AG10803 (cell line): ENCODE measurements around the gene AURKAIP1.
A peak's percentile ranks its signal among the peaks of the same experiment; 100 is the strongest.

Experiments
- DNase-seq: peaks from one replicate; pipeline ENCODE4 v3.0.0; 2010; ENCODE audit warnings: low read depth
- H3K4me3 ChIP-seq: 2 replicates; pipeline ENCODE4 v1.5.1; 2011; ENCODE audit warnings: mild to moderate bottlenecking, low read length, control low read depth
- TF ChIP-seq, protein P1 (sequence below): conservative IDR thresholded peaks from 2 replicates; pipeline ENCODE4 v1.5.1; 2011; ENCODE audit warnings: mild to moderate bottlenecking, low read length, control low read depth, inconsistent platforms

The AURKAIP1 gene

GRCh38 chr1:1376551-1377226 is 1.7 kb upstream of the AURKAIP1 start:
- TF ChIP-seq, protein P1, sequence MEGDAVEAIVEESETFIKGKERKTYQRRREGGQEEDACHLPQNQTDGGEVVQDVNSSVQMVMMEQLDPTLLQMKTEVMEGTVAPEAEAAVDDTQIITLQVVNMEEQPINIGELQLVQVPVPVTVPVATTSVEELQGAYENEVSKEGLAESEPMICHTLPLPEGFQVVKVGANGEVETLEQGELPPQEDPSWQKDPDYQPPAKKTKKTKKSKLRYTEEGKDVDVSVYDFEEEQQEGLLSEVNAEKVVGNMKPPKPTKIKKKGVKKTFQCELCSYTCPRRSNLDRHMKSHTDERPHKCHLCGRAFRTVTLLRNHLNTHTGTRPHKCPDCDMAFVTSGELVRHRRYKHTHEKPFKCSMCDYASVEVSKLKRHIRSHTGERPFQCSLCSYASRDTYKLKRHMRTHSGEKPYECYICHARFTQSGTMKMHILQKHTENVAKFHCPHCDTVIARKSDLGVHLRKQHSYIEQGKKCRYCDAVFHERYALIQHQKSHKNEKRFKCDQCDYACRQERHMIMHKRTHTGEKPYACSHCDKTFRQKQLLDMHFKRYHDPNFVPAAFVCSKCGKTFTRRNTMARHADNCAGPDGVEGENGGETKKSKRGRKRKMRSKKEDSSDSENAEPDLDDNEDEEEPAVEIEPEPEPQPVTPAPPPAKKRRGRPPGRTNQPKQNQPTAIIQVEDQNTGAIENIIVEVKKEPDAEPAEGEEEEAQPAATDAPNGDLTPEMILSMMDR: no peak
- H3K4me3 ChIP-seq: no peak overlapping the region; the same call in 1 of the 2 replicates
- no peak for DNase-seq

GRCh38 chr1:1374589-1374928 is 448 bp downstream of the AURKAIP1 start:
- TF ChIP-seq, protein P1: no peak
- DNase-seq: no peak
- H3K4me3 ChIP-seq: peak overlapping the region; percentile 87

GRCh38 chr1:1373815-1374588 is 1.0 kb downstream of the AURKAIP1 start:
- TF ChIP-seq, protein P1: no peak
- DNase-seq: no peak
- peak overlapping the region; percentile 87 for H3K4me3 ChIP-seq

DNA sequence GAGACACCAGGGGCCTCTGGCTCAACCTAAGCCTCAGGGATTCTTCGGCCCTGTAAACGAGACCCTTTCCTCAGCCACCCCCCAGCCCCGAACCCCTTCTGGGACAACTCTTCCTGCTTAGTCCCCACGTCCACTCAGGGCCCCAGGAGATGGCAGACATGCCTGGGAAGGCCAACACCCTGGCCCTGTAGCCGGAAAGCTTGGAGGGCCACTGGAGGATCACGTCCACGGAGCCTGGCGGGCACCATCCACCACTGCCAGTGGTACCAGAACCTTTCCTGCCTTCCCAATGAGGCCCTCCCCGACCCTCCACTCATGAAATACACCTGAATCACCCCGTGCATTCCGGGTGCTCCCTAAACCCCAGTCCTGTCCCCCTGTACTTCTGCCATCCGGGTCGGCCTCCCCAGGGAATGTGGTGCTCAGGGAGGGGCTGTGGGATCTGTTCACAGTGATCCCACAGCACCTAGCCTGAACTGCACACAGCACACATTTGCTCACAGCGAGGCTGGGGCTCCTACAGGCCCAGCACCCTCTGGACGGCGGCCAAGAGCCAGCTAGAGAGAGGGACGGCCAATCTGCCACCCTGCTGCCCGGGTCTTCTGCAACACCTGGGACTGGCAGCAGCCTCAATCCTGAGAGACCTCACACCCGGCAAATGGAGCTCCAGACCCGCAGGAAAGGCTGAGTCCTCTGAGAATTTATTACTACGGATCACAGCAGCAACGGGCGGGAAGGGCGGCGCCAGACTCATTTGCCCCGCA is 1.8 kb downstream of the AURKAIP1 start:
- no peak for DNase-seq
- TF ChIP-seq, protein P1: no peak
- H3K4me3 ChIP-seq: peak overlapping the region; percentile 87

DNA sequence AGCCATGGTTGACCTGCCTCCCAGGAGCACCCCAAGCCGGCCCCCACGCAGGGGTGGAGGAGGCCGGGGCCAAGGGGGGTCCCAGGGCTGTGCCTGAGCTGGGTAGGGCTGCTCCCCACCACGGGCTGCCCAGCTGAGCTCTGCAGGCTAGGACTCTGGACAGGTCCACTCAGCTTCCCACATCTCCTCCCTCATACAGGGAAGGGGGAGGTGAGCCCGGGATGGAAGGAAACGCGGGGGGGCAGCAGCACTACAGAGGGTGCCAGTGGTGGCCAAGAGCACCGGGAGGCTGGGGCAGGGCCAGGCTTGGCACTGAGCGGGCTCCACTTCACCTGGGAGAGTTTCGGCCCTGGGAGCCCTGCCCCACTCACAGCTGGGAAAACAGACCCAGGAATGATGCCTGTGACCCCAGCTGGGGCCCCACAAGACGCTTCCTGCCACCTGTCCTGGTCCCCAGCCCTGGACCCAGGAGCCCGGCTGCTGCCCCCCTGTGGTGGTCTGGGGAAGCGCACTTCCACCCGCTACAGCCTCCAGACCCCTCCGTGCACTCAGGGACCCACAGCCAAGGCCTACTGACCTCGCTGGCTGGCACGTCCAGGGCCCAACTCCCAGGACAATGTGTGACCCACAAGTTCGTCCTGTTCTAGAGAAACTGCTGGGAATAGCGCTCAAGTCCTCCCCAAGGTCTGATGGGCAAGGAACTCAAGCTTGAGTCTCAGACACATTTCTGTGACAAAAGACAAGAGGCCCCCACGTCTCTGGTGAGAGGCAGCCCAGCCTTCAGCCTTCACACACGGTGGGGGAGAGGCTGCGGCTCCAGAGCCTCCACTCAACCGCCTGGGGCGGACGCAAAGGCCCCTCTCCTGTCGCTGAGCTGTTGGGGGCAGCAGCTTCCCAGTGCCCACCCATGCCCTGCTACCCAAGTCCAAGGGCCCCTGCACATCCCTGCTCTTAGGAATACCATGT is 3.0 kb downstream of the AURKAIP1 start:
- TF ChIP-seq, protein P1: peak; percentile 74
- peak; percentile 46 for DNase-seq
- H3K4me3 ChIP-seq: peak overlapping the region; percentile 9

- TF ChIP-seq, protein P1: no peak
- peak; percentile 70 for DNase-seq
- H3K4me3 ChIP-seq: no peak overlapping the region
Observed at GRCh38 chr1:1371364-1371745, 3.7 kb downstream of the AURKAIP1 start.
